GM19193 (cell line): ENCODE results near the gene PTPRD.

ENCODE experiments used
- POLR2A ChIP-seq: IDR thresholded peaks from 4 replicates; pipeline ENCODE4 v1.6.1; 2011; ENCODE audit not compliant: insufficient read depth, insufficient read length; ENCODE audit errors: extremely low read depth

PTPRD gene

DNA sequence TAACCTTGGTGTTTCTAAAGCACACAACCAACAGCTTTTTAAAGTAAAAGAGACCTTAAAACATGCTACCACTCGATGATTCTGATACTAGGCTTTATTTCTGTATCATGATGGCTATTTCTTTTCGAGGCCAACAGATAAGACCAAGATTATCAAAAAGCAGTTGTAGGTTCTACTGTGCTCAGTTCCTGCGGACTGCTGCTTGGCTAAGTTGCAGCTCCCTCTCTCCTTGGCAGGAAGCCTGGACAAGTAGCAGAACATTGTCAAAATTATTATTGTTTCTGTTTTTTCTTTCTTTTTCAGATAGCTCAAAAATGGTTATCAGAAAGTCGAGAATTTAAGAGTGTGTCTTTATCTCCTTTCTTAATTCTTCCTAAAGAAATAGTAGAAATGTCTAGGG is 607.6 kb downstream of the PTPRD start:
- TF ChIP-seq POLR2A = no peak

- TF ChIP-seq POLR2A = no peak
These were observed 609.8 kb downstream of the PTPRD start for GRCh38 chr9:10003047-10003446.

GRCh38 chr9:10000669-10001068 is 612.1 kb downstream of the PTPRD start:
- no peak for TF ChIP-seq POLR2A

GRCh38 chr9:9998491-9999287 is 614.1 kb downstream of the PTPRD start:
- no peak for TF ChIP-seq POLR2A

GRCh38 chr9:9997585-9997984 is 615.2 kb downstream of the PTPRD start:
- no peak for TF ChIP-seq POLR2A

DNA sequence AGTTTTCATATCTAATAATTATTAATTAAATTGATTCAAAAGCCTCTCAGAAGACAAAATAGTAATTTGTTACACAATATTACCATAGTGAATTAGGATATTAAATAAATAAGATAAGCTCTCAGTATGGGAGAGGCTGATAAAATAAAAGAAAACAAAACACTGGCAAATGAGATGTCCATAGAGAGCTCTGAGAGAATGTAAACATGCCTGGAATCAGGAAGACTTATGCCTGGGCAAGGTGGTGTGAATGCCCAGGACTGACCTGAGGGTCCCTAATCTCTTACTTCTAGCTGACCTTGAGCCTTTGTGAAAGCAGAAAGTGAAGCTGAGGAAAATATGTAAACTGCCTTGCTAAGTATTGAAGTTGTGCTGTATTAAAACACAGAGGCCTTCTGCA is 616.5 kb downstream of the PTPRD start:
- no peak for TF ChIP-seq POLR2A

GRCh38 chr9:9992936-9993335 is 619.9 kb downstream of the PTPRD start:
- TF ChIP-seq POLR2A = no peak

- TF ChIP-seq POLR2A = no peak
These were observed 639.7 kb downstream of the PTPRD start for GRCh38 chr9:9973062-9973461.

DNA sequence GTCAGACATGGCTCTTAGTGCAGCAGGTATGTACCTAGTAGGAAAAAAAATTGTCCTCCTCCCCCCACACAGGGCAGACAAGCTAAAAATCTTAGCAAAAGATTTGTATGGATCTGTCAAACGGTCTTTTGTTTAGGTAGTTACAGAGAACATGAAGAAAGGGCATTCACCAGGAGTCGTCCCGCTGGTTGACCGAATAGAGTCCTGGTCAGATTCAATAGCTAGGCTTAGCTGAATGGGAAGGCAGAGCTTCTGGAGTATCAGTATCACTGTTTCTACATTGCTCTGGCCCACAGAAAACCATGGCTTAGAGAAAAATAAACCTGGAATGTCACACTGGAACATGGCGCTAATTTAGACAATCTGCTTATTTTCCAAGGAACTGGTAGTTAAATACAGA is 642.3 kb downstream of the PTPRD start:
- no peak for TF ChIP-seq POLR2A

DNA sequence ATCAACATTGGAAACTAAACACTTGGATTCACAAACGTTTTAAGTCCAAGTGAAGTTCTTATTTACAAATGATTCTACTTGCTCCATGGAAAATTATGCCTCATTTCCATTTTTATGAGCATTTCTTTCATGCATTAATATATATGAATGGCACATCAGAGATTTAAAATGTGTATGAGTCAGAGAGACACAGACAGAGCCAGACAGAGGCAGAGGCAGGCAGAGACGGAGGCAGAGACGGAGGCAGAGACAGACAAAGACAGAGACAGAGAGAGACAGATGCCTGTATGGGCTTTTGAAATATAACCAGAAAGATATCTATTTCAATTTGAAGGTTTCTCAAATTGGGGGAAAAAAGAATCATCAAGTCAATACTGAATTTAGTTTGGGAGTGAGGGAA is 649.0 kb downstream of the PTPRD start:
- TF ChIP-seq POLR2A = no peak

DNA sequence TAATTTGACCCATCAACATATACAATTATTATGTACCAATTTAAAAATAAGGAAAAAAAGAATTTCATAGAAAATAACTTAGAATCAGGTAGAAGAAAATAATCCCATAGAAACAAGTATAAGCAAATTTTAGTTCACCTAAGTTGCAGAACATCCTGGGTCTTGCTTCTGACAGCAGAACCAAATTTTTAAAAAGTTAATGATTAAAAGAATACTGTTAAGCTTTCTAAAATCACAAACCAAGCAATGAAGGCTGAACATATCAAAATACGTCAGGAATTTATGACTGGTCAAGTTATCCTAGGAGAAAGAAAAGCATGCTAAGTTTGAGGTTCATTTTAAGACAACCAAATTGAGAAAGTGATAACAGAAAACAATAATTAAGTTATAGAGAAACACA is 650.9 kb downstream of the PTPRD start:
- TF ChIP-seq POLR2A = no peak

GRCh38 chr9:9961487-9961886 is 651.3 kb downstream of the PTPRD start:
- TF ChIP-seq POLR2A = no peak

DNA sequence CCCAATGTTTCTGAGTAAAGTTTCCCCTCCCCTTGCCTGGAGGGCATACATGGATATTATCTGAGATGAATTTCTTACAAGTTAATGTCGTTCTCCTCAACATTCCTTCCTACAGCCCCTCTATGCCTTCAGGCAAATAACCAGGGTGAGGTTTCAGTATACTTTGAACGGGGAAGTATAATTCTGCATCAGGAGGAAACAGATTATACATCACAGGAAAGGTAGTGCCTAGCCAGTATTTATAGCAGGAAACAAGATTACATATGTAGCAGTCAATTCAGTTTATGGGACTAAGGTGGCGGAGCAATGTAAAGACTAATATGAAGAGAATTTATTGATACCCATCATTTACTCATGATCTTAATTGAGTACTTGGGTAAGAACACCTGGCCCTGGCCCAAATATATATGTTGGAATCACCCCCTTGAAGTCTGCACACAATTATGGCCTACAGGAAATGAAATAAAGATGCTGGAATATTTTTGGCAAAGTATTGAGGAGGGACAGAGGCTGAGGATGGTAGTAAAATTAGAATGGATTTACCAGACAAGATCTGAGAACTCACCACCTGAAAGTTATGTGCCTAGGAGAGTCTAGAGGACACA is 661.1 kb downstream of the PTPRD start:
- TF ChIP-seq POLR2A = no peak

GRCh38 chr9:9950813-9951212 is 662.0 kb downstream of the PTPRD start:
- no peak for TF ChIP-seq POLR2A

- no peak for TF ChIP-seq POLR2A
These were observed 662.8 kb downstream of the PTPRD start for GRCh38 chr9:9949978-9950377.

GRCh38 chr9:9949368-9949767 is 663.4 kb downstream of the PTPRD start:
- no peak for TF ChIP-seq POLR2A
